Stimulated activated CD4-positive, alpha-beta T cell treated with anti-CD3 and anti-CD28 coated beads, Interleukin-12 subunit alpha, Interleukin-12 subunit beta, amount 100 ng/mL, for 4 hours (primary cell): ENCODE results near the gene PDE1C.

Source experiments
- DNase-seq: peaks from one replicate; pipeline ENCODE4 v3.0.0-alpha.2; 2020

PDE1C gene

DNA sequence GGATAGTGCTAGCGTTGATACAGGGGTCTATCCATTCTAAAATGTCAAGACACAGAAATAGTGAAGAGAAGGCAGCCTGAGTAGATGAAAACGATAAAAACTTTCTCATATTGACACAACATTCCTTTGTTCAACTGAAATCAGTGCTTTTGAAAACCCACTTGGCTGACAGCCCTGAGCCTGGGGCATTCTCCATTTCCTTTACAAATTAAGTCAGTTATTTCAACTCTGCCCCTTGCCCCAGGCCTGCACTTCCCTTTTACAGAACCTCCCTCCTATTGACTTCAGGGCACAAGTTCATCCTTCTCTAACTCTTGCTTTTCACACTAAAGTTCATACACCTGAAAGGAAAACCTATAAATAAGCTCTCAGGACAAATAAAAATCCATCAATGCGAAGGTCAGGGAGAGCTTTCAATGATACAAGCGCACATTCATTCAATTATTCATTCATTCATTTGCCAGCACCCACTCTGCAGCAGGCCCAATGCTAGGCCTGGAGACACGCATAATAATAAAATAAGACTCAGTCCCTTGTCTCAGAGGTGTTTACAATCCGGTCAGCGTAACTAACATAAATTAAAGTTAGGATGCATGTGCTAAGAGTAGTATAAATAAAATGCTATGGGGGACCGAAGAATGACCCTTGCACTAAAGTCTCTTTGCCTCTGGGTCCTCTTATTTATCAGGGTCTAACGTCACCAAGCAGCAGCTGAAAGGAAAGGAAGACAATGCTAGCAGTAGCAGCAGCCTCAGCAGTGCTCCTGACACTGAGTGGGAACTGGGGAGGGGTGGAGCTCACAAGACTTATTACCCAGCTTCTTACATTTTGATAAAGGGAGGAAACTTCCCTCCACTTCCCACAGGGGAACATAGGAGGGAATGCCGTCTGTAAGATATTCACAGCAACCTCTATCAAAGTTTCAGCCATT is 134.8 kb downstream of the PDE1C start:
- no peak for DNase-seq

DNA sequence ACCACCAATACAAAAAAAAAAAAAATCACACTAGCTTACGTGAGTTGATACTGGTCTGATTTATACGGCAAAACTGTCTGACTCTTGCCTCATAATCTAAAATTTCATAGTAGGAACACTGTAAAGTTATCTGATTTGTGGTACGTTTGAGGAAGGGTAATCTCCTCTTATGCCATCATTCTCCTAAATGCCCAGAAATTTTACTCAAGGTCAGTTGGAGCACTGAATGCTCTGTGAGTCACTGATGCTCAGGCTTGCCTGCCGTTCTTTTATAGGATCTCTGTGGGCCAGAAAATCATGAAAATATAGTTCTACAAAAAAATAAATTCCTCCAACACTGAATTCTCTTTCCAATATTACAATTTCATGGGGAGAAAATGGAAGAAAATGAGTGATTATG is 135.7 kb downstream of the PDE1C start:
- DNase-seq = no peak

DNA sequence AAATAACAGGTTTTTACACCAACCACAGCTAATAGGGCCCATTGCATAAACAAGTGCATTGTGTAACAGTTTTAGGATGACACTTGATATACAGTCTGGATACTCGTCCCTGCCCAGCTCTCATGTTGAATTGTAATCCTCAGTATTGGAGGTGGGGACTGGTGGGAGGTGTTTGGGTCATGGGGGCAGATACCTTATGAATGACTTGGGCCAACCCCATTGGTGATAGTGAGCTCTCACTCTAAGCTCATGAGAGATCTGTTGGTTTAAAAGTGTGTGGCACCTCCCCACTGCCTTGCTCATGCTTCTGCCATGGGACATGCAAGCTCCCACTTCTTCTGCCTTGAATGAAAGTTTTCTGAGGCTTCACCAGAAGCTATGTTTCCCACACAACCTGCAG is 136.7 kb downstream of the PDE1C start:
- DNase-seq = no peak

DNA sequence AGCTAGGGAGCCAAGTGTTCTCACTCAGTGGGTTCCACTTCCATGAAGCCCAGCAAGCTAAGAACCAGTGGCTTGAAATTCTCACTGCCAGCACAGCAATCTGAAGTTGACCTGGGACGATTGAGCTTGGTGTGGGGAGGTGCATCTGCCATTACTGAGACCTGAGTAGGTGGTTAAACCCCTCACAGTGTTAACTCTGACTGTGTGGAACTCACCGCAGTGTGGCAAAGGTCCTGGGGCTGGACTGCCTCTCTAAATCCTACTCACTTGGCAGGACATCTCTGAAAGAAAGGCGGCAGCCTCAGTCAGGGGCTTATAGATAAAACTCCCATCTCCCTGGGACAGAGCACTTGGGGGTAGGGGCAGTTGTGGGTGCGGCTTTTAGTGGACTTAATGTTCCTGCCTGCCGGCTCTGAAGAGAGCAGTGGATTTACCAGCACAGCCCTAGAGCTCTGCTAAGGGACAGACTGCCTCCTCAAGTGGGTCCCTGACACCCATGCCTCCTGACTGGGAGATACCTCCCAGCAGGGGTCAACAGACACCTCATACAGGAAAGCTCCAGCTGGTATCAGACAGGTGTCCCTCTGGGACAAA is 143.1 kb downstream of the PDE1C start:
- no peak for DNase-seq

DNA sequence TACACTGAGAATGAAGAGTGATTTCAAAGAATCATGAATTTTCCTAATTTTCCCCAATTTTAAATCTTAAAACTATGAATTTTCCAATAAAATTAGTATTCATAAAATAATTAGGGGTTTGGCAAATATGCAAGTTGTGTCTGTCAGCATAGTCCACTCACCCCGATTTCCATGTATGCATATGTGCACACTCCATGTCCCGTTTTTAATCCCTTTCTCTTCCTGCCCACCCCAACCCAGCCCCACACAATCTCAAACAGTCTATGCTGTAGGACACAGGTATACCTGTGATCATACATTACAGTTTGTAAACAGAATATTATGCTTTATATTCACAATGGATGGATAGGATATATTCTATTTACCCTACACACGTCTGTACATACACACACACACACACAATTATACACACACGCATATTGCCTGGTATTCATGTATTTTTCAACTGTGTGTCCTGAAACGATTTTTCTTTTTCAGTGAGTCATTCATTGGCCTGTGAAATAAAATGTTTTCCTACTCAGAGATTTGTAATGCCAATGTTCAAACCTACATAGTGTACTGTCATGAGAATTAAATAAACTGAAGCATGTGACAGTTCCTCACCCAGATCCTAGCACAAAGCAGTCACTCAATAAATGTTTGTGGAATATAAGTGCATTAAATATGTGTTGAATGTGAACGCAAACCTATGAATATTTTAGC is 144.3 kb downstream of the PDE1C start:
- DNase-seq = no peak

DNA sequence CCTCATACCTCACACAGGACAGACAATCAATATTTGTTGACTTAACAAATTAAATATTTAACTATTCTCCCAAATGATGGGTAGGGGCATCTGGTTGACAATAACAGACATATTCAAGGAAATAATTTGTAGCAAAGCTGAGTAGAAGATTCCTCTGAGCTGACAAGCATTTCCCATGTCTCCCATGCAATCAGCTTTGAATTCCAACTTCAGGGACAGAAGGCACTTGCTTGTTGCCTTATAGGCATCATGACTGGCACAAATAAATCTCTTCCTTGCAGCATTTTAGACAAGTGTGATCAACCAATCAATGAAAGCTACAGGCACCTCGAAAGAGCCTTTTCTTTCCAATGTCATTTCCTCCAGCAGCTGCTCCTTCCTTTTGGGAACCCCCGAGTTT is 146.0 kb downstream of the PDE1C start:
- DNase-seq = no peak

DNA sequence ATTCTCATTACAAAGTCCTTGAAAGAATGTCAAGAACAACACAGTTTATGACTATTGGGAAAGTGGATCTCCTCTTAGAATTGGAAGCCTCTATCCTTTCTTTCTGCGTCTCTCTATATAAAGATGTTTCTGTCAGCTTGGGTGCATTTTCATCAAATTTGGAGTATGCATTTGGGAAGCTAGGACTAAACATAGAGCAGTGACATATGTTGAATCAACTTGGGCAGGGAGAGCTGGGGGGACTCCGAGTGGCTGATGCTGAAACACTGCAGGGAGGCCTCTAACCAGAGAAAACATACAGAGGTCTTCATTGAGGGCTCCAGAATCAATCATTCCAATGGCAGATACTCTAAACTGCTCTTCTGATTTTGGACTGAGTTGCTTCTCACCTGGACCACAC is 147.4 kb downstream of the PDE1C start:
- no peak for DNase-seq

DNA sequence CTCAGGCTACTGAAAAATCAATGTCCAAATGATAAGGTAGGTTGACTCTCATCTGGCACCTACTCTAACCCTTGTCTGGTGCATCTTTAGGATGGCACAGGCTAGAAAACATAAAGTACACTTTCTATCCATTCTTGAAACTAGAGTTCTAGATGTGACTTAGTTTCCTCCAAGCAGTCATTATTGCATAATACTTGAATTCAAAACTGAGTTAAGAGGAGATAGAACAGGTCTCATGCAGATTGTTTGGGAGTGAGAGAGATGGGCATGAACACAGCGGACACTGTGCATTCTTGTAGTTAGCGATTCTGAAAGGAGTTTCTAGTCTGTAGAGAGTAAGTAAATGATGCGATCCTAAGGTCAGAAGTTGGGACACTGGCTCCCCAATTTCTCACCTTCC is 149.2 kb downstream of the PDE1C start:
- DNase-seq = no peak

DNA sequence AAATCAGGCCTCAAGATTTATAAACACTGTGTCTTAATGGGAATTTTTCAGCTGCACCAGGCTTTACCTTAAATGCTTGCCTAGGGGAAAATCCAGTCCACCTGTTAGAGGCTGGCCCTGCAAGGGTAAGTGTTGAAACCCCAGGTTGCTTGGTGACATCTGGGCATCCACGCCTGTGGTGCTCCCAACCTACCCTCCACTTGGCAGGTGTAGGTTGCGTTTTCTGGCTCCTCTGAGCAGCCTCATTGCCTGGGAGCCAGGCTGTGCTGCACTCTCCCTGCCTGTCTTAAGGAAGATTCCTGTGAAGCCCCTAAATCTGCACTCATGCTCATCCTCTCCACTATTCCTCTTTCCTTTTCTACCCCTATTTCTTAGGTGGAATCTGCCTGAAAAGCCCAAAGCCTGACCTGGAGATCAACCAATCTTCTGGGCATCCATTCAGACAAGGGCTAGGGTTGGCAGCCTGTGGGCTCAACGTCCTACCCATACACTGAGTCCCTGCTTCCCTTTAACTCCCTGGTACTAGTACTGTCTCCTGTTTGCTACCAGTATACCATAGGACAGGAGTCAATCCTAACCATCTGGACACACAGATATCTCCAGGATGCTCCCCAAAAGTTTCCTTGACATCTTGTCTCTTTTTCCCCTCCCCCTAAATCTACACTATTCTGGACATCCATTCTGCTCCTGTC is 150.4 kb downstream of the PDE1C start:
- DNase-seq = no peak

DNA sequence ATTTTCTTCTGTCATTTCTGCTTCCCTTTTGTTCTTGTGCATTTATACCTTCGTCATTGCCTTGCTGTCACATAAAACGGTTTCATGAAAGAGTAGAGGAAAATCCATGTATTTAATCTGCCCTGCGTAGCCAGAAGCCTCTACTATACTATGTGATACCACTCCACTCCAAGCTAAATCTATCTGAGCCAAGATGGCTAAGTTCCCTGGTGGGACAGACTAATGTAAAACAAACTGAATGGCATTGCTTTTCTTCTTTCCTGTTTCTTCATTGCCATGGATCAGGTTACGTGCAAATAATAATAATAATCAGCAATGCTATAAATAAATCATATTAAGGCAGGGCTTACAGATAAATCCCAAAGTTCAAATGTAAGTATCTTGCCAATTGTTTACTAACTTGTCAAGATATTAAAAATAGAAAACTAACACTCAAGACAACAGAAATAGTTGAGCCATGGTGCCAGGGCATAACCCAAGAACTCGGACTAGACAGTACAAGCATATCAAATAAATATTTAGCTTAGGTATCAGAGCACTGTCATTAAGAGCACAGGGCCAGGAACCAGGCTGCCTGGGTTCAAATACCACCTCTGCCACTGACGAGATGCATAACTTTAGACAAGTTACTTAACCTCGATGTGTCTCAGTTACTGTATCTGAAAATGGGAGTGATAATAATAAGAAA is 151.4 kb downstream of the PDE1C start:
- no peak for DNase-seq

DNA sequence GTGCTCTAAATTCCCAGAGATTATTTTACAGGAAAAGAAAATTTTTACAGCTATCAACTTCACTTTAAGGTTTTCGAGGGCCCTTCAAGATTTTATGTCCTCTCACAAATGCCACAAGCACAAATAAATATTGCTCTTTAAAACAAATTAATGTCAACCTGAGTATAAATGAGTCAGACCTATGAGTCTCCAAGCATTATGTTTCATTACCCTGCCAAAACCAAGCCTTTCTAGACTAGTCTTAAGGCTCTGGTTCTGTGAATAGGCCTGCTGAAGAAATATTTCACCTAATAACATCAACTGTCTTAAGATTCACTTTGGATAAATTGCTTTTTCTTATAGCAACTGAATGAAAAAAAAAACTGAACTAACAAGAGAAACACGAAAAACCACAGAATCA is 153.0 kb downstream of the PDE1C start:
- DNase-seq = no peak

DNA sequence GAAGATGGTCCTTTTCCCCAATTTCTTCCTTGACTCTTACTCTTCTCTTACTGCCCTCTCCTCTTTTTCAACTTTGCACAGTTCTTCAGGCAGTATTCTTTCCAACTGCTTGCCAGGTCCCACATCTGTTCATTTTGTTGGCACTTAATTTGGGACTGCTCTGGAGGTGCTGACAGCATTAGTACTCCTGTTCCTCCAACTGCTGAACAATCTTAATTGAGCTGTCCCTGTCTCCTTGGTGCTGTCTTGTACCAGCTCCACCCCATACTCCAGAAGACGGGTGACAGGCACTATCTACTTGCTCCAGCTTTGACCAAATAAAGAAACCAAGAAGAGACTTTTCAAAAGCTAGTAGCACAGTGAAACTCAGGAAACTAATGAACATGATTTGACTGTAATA is 160.0 kb downstream of the PDE1C start:
- DNase-seq = no peak

DNA sequence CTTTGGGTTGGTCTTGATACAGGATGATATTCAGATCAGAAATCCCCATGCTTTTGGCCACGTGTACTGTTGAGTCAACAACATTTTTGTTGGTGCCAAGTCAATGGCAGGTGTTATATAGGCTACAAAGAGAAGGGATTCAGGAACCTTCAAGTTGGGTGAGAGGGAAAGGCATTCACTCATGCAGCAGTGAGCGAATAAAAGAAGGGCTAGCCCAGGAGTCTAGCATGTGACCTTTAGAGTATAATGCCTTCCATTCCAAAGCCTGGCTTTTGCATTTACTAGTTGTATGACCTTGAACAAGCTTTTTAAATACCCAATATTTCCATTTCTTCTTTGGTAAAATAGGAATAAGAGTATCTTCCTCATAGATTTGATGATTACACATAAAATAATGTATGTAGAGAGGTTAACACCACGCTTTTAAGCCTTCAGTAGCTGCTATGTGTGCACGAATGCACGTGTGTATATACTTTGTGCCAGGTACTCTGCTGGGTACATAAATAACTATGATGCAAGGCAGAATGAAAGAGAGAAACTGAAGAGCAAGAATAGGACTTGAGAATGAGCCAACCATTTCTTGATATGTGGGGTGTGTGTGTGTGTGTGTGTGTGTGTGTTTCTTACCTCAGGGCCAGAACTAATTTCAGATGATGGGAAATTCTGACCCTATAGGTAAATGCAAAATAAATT is 163.6 kb downstream of the PDE1C start:
- no peak for DNase-seq

DNA sequence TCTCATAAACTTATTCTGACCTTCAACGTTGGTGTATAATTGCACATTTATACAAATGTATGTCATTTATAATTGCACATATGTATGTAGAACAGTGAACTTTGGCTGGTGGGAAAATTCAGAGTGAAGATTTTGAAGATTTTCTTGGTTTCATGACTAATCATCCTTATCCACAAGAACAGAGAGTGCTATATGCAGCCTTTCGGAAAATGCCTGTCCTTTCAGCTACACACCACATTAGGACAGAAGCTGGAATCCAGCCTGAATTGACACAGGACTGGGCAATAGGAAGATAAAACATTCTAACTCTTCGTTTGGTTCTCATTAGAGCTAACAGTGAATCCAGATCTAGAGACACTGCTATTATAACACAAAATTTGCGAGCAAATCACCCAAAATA is 166.2 kb downstream of the PDE1C start:
- no peak for DNase-seq

DNA sequence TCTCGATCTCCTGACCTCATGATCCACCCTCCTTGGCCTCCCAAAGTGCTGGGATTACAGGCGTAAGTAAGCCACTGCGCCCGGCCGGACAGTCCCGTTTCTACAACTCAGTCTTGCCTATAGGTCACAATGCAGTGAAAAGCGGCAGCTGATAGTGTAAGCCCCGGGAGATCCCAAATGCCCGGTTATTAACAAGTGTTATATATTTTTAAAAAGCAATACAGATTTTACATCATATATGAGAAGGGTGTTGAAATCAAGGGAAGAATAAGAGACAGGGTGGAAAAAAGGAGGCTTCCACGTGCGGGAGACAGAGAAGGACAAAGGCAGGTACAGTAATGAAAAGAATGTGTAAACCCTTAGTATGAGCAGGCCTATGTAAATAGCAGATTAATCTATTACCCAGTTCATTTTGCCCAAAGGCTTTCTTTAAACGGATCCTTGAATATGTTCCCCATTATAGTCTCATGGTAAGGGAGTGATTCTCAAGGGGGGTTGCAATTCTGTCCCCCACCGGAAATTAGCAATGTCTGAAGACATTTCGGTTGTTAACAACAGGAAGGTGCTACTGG is 170.8 kb downstream of the PDE1C start:
- DNase-seq = no peak

DNA sequence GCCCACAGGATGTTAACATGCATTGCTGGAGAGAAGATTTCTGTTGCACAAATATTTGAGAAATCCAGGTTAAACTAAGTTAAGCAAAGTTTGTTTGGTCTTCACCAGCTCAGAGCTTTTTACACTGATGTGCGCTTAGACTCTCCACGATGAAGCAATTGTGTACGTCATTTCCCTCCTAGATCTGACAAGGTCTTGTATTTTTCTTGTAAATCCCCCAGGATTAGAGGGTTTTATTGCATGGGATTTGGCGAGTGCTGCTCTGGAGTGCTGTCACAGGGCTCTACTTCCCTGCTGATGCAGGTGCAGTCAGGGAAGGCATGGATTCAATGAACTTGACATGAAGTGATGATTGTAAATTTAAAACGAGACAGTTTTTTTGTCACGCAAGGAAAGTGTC is 173.3 kb downstream of the PDE1C start:
- DNase-seq = no peak

DNA sequence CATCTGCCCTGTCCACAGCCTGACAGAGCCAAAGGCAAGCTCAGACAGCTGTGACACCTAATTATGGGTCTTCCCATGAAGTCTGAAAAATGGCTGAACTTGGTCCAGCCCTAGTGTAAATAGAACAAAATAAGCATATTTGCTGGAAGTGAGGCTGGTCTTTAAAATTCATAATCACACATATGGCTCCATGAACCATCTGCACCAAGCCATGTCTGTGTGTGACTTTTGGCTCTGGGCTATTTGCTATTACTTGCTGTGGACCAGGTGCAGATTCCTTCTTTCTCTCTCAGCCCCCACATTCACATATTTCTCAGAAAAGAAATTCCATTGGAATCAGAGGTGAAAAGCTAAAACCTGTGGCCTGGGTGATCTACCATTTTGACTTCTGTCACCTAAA is 175.9 kb downstream of the PDE1C start:
- DNase-seq = no peak

DNA sequence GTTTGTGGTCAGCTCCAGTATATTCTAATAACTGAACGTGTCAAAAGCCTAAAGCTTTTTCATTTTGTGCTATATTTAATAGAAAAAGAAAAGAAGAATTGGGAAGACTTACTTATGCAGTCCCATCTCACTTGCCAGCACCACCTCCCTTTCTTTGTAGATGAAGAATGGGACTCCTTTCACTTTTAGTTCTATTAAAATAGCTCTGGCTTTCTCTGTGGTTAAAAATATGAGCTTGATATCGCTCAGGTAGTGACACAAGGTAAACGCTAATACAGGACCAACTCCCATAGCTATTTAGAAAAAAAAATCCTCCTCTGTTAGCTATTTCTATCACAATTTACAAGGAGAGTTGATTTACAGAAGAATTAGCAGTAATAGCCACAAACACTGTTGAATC is 176.8 kb downstream of the PDE1C start:
- DNase-seq = no peak

DNA sequence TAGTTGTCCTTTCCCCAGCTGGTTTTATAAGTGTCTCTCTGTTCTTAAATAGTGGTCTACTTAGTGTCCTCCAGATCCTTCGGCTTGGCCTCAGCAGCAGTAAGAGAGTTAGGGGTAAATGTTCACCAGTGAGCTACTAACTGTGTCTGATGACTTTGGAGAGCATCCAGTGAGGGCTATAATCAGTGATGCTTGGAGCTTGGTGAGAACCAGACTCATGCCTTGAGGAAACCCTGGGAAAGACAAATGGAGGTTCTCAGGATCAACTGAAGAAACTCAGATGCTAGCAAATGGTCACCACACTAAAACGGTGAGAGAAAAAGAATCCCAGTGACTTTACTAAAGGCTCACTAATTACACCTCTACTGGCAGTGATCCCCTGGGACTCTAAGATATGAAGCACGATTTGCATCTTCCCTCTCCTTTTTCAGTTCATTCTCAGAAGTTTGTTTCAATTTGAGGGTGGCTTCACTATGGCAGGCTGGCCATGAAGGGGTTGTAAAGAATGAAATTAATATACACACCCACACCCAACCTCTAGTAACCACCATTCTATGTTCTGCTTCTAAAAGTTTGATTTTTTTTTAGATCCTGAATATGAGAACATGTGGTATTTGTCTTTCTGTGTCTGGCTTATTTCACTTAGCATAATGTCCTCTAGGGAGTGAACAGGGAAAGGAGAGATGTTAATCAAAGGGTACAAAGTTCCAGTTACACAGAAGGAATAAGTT is 177.9 kb downstream of the PDE1C start:
- no peak for DNase-seq

DNA sequence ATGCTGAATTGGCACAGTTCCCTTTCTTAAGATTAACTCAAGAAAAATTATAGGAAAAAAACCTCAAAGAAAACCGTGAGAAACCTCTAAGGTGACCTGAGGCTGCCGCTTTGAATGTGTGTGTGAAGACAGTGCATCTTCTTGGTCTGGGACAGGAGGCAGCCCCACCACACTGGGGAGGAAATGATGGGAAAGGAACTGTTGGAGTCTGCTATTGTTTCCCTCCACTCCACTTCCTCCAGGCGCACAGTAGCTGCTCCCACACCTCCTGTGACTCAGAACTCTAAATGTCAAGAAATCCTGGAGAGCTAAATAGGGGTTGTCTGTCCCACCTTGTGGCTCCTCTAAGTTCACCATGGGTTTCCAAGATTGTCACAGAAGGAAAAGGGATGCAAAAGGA is 179.4 kb downstream of the PDE1C start:
- no peak for DNase-seq

DNA sequence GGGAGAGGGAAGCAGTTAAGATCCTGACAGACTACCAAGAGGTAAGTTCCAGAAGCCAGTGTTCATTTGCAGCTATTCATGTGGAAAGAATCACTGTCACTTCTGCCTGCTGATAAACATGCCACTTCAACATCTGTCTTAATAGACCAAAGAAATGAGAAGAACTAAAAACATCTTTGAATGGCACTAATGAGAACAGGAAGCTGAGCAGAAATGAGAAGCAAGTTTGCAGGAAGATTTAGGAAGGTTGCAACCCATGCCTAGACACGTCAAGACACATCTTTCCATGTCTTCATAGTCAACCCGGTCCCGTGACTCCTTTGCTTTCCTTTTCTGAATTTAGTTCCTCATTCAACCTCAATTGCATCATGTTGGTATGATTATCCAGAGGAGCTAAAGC is 180.0 kb downstream of the PDE1C start:
- no peak for DNase-seq
